GM06990 (cell line): Measurements from ENCODE around the gene AFF1.

Source experiments
- DNase-seq: peaks from one replicate; pipeline ENCODE4 v3.0.0-alpha.2; 2011; ENCODE audit not compliant: insufficient read length; ENCODE audit errors: extremely low read depth
- H3K27me3 ChIP-seq: replicated peaks from 2 replicates; pipeline ENCODE4 v1.6.0; 2011; ENCODE audit warnings: low read length; ENCODE audit not compliant: control insufficient read depth, insufficient read depth
- H3K36me3 ChIP-seq: 2 replicates; pipeline ENCODE4 v1.5.1; 2011; ENCODE audit warnings: low read length; ENCODE audit not compliant: control insufficient read depth, insufficient read depth
- H3K4me3 ChIP-seq: replicated peaks from 2 replicates; pipeline ENCODE4 v1.5.1; 2011; ENCODE audit warnings: low read depth, mild to moderate bottlenecking, control low read depth, low read length
- CTCF ChIP-seq: IDR thresholded peaks from 2 replicates; pipeline ENCODE4 v1.5.1; 2011; ENCODE audit warnings: low read length, control low read depth, mild to moderate bottlenecking, inconsistent platforms; ENCODE audit not compliant: insufficient read depth, poor library complexity, severe bottlenecking

Gene AFF1

GRCh38 chr4:87026800-87027495 is 92.1 kb downstream of the AFF1 start:
- Histone ChIP-seq H3K4me3 (no peak overlapping the region), H3K36me3 (no peaks in the 10 kb centered on the region), H3K27me3 (no peaks in the 10 kb centered on the region)
- TF ChIP-seq CTCF, result no peak
- peak; percentile 70 for DNase-seq

- no peak for TF ChIP-seq CTCF
- Histone ChIP-seq H3K4me3 (no peak overlapping the region), H3K36me3 (no peaks in the 10 kb centered on the region), H3K27me3 (no peaks in the 10 kb centered on the region)
- no peak for DNase-seq
Observed at GRCh38 chr4:87029356-87029755, 94.5 kb downstream of the AFF1 start.

GRCh38 chr4:87030124-87030523 is 95.3 kb downstream of the AFF1 start:
- no peak for TF ChIP-seq CTCF
- no peak overlapping the region for H3K4me3 ChIP-seq
- H3K27me3 ChIP-seq, result no peaks in the 10 kb centered on the region
- no peak for DNase-seq
- no peaks in the 10 kb centered on the region for H3K36me3 ChIP-seq

GRCh38 chr4:87030755-87031441 is 96.1 kb downstream of the AFF1 start:
- Histone ChIP-seq H3K4me3 (no peak overlapping the region), H3K27me3 (no peaks in the 10 kb centered on the region), H3K36me3 (no peaks in the 10 kb centered on the region)
- no peak for DNase-seq
- TF ChIP-seq CTCF, result no peak

- Histone ChIP-seq H3K27me3 (no peaks in the 10 kb centered on the region), H3K36me3 (no peaks in the 10 kb centered on the region), H3K4me3 (no peak overlapping the region)
- no peak for DNase-seq
- no peak for TF ChIP-seq CTCF
Observed at GRCh38 chr4:87031920-87032319, 97.1 kb downstream of the AFF1 start.
